Thymus (tissue), 11 donors: ENCODE measurements around the gene CTXN1. TPM values are rescaled to one million over a fixed set of nuclear protein-coding genes. Genes with fewer than 3 reads are reported as not detected.

ENCODE experiments used
- DNase-seq, 9 donors: peaks; one replicate each; pipeline ENCODE4 v3.0.0-alpha.2; 2013; ENCODE audit warnings: low spot score in 9 of 9, low read depth in 6 of 9, missing footprints in 1 of 9
- H3K27ac ChIP-seq, 2 donors: one replicate each; pipeline ENCODE4 v1.5.1; 2013; ENCODE audit warnings: control low read depth in 1 of 2, low read depth in 1 of 2, low read length in 1 of 2, mild to moderate bottlenecking in 1 of 2, moderate library complexity in 1 of 2
- H3K27me3 ChIP-seq, 2 donors: one replicate each; pipeline ENCODE4 v1.5.1; 2013; ENCODE audit warnings: low read length in 1 of 2; ENCODE audit not compliant: control insufficient read depth in 2 of 2, insufficient read depth in 1 of 2
- H3K36me3 ChIP-seq, 2 donors: one replicate each; pipeline ENCODE4 v1.5.1; 2013; ENCODE audit warnings: low read length in 1 of 2, mild to moderate bottlenecking in 1 of 2, moderate library complexity in 1 of 2; ENCODE audit not compliant: control insufficient read depth in 2 of 2, insufficient read depth in 2 of 2
- H3K4me1 ChIP-seq, 2 donors: one replicate each; pipeline ENCODE4 v1.5.1; 2013; ENCODE audit warnings: low read length in 2 of 2; ENCODE audit not compliant: control insufficient read depth in 2 of 2, insufficient read depth in 2 of 2
- H3K4me3 ChIP-seq, 2 donors: one replicate each; pipeline ENCODE4 v1.5.1; 2013; ENCODE audit warnings: low read length in 2 of 2, control low read depth in 1 of 2, mild to moderate bottlenecking in 1 of 2
- H3K9me3 ChIP-seq, 2 donors: one replicate each; pipeline ENCODE4 v1.5.1; 2013; ENCODE audit warnings: low read length in 1 of 2, mild to moderate bottlenecking in 1 of 2; ENCODE audit not compliant: control insufficient read depth in 2 of 2, insufficient read depth in 1 of 2
- WGBS: extraction: QIAGEN DNeasy Blood & Tissue Kit; methylation state at CpG from one replicate; pipeline ENCODE4 v1.1.7; 2013; 5-methylcytosine and 5-hydroxymethylcytosine counted together
- polyA plus RNA-seq: library from polyadenylated mRNA; stranded (reverse); fragments of 200-250 nt; gene quantifications from one replicate; pipeline ENCODE4 v1.2.3, GENCODE V29; 2013
- total RNA-seq: library from RNA; stranded (reverse); fragments of 120-200 nt; gene quantifications from one replicate; pipeline ENCODE4 v1.2.4, GENCODE V29; 2013
- donor health status: healthy.

CTXN1 gene
- total and polyA plus RNA-seq, 2 donors: 0.33 to 0.82 TPM

DNA sequence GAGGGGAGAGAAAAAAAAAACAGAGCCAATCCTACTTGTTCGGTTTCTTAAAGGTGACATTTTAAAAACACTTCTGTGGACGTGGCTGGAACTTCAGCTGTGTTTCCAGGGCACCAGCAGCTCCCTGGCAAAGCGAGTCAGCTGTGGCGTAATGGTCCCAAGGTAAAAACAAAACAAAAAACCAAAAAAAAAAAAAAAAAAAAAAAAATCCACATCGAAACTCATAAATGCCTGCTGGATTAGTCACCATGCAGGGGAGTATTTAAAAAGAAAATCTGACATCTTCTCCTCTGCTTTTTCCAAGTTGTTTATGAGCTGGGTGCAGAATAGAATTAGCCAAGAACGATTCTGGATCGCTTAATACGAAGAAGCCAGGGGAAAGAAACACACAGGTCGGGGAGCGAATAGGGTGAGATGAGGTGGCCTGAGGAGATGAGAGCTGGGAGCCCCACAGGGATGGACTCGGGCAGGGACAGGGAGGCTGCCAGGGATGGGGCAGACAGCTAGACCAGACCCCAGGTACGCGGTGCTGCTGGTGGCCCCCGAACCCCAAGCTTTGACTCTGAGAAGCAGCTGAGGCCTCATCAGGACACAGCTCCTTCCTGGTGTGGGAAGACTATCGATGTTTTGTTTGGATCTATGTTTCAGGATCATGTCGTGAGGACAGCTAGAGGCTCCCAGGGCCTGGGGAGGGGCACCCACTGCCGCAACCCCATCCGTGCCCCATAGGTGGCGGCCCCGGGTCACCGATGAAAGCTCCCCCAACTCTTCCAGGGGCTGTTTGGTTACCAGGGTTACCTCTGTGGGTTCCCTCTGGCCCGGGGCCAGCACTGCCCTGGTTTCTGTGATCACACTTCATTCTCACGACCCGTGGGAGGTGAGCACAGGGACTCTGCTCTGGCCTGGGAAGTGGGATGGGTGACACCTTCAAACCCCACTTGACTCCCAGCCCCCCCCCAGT, 3.1 kb upstream of the CTXN1 start:
- WGBS: 68% methylated on average over 24 of the region's 24 CpGs
- DNase-seq: peak in 2 of 9 donors; percentile 44 to 58
- peaks cover 37 to 40% of the 10 kb centered on the region in 2 donors for H3K36me3 ChIP-seq

DNA sequence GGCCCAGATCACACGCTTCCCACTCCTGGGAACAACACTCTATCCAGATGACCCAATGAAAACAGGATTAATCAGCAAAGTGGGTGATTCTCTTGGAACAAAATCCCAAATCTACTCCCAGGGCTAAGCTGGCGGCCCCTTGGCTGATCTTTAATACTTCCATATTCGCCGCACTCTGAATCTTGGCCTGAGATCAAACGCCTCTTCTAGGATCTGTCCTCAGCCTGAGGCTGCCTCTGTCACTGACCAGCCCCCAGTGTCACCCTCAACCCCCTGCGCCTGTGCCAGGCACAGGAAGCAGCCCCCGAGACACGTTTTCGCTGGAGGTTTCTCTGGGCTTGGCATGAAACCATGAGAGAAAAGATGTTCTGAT, 2.4 kb upstream of the CTXN1 start:
- H3K36me3 ChIP-seq: peaks cover 30 to 33% of the 10 kb centered on the region in 2 donors
- WGBS: 94% methylated on average over 9 of the region's 9 CpGs
- no peak overlapping the region for H3K4me3 ChIP-seq
- H3K27me3 ChIP-seq: peaks cover 0 to 4% of the 10 kb centered on the region in 2 donors
- DNase-seq: no peak
- peak overlapping the region in 1 of 2 donors; percentile 46 for H3K27ac ChIP-seq
- H3K4me1 ChIP-seq: peaks cover 7 to 17% of the 10 kb centered on the region in 2 donors
- H3K9me3 ChIP-seq: no peaks in the 10 kb centered on the region

More for the DNA sequence above, 3.1 kb upstream of the CTXN1 start:
- no peak overlapping the region for H3K4me3 ChIP-seq
- H3K27me3 ChIP-seq: peaks cover 0 to 4% of the 10 kb centered on the region in 2 donors
- H3K9me3 ChIP-seq: no peaks in the 10 kb centered on the region
- H3K4me1 ChIP-seq: peaks cover 7 to 17% of the 10 kb centered on the region in 2 donors
- H3K27ac ChIP-seq: peak overlapping the region in 1 of 2 donors; percentile 64

DNA sequence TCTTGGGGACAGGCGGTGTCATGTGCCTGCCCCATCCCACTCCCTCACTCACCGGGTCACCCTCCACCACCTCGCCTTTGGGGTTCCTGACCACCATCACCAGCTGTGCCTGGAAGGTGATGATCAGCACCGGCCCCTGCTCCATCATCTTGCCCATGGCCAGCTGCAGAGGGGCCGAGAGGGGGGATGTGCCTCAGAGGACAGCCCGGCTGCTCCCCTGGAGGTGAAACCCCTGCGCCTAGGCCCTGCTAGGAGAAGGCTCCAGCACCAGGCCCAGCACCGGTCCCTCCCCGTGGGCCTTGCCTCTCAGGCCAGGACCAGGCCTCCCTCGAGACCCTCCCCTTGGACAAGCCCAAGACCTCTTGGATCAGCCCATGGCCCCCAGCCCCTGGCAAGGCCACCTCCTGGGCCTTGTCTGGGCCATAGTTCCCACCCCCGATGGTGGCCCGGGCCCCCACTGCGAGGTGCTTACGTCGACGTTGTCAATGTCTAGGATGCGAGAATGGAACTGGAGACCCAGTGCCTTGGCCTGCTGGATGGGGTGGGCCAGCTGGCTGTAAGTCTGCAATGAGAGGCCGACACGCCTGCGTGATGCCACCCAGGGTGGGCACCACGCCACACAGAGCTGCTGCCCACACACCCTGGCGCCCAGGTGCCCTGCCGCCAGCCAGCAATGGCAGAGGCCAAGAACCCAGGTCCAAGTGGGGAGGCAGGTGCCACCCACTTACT, 1.8 kb upstream of the CTXN1 start:
- H3K36me3 ChIP-seq: peaks cover 29 to 31% of the 10 kb centered on the region in 2 donors
- H3K27ac ChIP-seq: peak overlapping the region in 1 of 2 donors; percentile 38
- no peaks in the 10 kb centered on the region for H3K9me3 ChIP-seq
- H3K27me3 ChIP-seq: peaks cover 0 to 4% of the 10 kb centered on the region in 2 donors
- 98% methylated on average over 23 of the region's 23 CpGs for WGBS
- H3K4me1 ChIP-seq: peaks cover 7 to 17% of the 10 kb centered on the region in 2 donors
- DNase-seq: no peak
- H3K4me3 ChIP-seq: no peak overlapping the region

DNA sequence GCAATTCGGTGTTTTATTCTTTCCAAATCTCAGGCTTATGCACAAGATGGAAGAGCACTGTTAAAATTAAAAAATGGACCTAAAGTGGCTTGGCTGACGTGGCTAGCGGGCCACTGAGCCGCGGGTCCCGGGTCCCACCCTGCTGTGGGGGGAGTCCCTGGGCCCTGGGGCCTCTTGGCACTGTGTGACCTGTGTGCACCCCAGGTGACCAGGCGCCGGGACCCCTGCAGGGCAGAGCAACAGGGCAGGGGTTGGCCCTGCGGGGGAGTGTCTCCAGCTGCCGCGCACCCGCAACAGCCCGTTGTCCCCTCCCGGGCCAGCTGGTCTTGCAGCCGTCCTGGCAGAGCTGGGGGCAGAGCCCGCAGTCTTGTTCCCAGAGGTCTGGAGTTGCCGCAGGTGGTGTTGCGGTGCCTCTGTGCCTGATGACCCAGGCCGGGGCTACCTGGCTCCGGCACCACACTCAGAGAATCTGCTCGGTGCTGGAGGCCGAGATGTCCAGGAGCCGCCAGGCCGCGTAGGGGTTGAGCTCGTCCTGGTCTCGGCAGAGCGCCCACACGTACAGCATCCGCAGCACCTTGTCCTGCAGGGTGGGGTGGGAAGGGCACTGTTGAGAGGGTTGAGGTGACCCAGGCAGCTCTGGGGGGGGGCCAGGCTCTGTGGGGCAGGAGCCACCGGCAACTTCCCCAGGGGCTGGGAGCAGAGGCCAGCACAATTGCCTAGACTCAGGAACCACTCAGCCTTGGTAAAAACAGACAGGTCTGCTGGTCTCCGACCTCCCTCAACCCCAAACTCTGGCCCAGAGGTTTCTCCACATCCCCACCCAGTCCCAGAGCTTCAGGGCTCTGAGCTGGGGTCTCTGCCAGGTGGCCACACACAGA, 1.0 kb upstream of the CTXN1 start:
- DNase-seq: no peak
- peaks cover 28 to 31% of the 10 kb centered on the region in 2 donors for H3K36me3 ChIP-seq
- no peaks in the 10 kb centered on the region for H3K9me3 ChIP-seq
- WGBS: 96% methylated on average over 32 of the region's 32 CpGs
- peaks cover 0 to 4% of the 10 kb centered on the region in 2 donors for H3K27me3 ChIP-seq
- no peak overlapping the region for H3K27ac ChIP-seq
- H3K4me3 ChIP-seq: no peak overlapping the region
- peaks cover 7 to 17% of the 10 kb centered on the region in 2 donors for H3K4me1 ChIP-seq

DNA sequence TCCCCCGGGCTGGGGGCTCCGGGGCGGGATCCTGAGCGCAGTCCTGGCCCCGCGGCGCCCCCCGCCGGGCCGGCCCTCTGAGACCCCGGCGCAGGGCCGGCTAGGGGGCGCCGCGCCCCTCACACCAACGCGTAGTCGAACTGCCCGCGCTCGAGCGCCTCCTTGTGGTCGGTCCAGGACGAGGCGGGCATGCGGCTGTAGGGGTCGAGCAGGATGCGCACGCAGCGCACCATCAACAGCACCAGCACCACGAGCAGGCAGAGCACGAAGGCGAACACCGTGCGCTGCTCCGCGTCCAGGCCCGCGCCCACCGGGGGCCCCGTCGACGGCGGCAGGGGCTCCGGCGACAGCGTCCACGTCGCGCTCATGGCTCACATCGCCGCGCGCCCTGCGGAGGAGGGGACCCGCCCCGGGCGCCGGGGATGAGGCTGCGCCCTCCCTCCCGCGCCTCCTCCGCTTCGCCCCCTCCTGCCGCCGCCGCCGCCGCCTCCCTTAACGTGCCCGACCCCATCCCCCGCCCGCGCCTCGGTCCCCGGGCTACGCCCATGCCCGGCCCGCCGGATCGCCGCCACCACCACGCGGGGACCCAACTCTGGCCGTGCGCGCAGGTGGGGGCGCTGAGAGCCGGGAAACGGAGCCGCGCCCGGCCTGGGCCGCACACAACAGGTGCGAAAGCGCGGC, 624 bp downstream of the CTXN1 start:
- under 1% methylated on average over 98 of the region's 98 CpGs for WGBS
- Histone ChIP-seq H3K9me3 (no peaks in the 10 kb centered on the region), H3K4me1 (peaks cover 17 to 23% of the 10 kb centered on the region in 2 donors), H3K27me3 (peaks cover 0 to 4% of the 10 kb centered on the region in 2 donors), H3K4me3 (peak overlapping the region in 1 of 2 donors; percentile 58), H3K27ac (no peak overlapping the region), H3K36me3 (peaks cover 18 to 22% of the 10 kb centered on the region in 2 donors)
- DNase-seq: peak; percentile 63 to 93 (median 82)

DNA sequence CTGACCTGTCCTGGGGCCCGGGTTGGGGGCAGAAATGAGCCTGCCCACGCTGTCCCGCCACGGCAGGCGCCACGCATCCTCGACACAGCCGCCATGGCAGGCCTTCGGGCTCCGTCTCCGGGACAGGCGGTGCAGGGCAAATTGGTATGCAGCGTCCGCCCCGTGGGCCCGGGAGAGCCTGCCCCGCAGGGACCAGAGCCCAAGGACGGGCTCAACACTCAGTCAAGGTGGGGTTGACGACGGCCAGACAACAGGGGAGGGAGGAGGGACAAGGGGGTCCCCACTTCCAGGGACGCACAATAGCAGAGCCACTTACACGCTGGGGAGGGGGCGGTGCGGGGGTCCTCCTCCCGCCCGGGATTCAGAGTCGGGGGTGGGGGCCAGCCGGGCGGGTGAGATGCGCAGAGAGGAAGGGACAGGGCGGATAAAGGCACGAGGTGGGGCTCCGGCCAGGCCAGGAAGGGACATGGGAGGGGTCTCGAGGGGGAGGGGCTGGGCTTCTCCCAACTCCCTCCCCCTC, 1.2 kb downstream of the CTXN1 start:
- WGBS: 60% methylated on average over 34 of the region's 34 CpGs
- DNase-seq: no peak

DNA sequence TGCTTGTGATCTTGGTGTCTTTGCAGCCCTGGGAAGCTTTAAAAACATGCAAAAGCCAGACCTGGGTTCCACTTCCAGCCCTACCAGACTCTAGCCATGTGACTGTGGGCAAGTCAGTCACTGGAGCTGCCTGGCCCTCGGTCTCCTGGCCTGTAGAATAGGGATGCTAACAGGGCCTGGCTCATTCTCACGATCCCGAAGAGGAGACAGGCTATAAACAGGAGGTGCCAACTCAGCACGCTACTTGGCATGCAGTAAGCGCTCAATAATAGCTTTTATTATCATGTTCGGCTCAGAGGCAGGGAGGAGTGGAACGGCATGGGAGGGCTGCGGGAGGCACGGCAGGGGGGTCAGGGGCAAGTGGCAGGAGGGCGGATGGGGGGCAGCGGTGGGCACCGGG, 1.7 kb downstream of the CTXN1 start:
- Histone ChIP-seq H3K36me3 (peaks cover 18 to 22% of the 10 kb centered on the region in 2 donors), H3K4me1 (peaks cover 25 to 27% of the 10 kb centered on the region in 2 donors), H3K9me3 (no peaks in the 10 kb centered on the region), H3K27ac (no peak overlapping the region), H3K4me3 (no peak overlapping the region), H3K27me3 (peaks cover 0 to 12% of the 10 kb centered on the region in 2 donors)
- DNase-seq: no peak
- WGBS: 95% methylated on average over 12 of the region's 12 CpGs

More for the DNA sequence above, 1.2 kb downstream of the CTXN1 start:
- Histone ChIP-seq H3K27ac (no peak overlapping the region), H3K4me3 (no peak overlapping the region), H3K4me1 (peaks cover 20 to 26% of the 10 kb centered on the region in 2 donors), H3K36me3 (peaks cover 18 to 22% of the 10 kb centered on the region in 2 donors), H3K9me3 (no peaks in the 10 kb centered on the region), H3K27me3 (peaks cover 0 to 8% of the 10 kb centered on the region in 2 donors)
